ENCODE data around the gene CCDC141.

- TF ChIP-seq GATA2 (IDR thresholded peaks at IDR 0.05; ENCODE audit: low read depth, low read length) (no peak), GATA3 (IDR thresholded peaks at IDR 0.05; ENCODE audit: low read depth, low read length) (no peak)
These were observed 44.0 kb downstream of the CCDC141 start for GRCh38 chr2:179005976-179006375.

All from SH-SY5Y (cell line).